ENCODE measurements around the gene RFNG.

Gene RFNG

GRCh38 chr17:82051776-82052637, at the start of gene RFNG, which contains the start of gene GPS1:
Gene RFNG, minus strand, starts transcription at chr17:82051811. Its CDS starts 45 bp downstream, at chr17:82051766.
Gene GPS1, plus strand, starts transcription at chr17:82051898. Its CDS starts 34 bp downstream, at chr17:82051932.
- peak; percentile 61 to 72 (median 71) for DNase-seq (ENCODE audit: low read depth in 2 of 3, low spot score in 2 of 3)

GRCh38 chr17:82101301-82101715, 49.7 kb upstream of the RFNG start:
- DNase-seq (ENCODE audit: low read depth in 2 of 3, low spot score in 2 of 3), result no peak

- no peak for DNase-seq (ENCODE audit: low read depth in 2 of 3, low spot score in 2 of 3)
Observed at GRCh38 chr17:82100502-82101298, 49.1 kb upstream of the RFNG start.

- DNase-seq (ENCODE audit: low read depth in 2 of 3, low spot score in 2 of 3), result no peak
Observed at GRCh38 chr17:82098939-82099763, 47.5 kb upstream of the RFNG start.

GRCh38 chr17:82098169-82098938, 46.7 kb upstream of the RFNG start, which contains the start of gene FASN:
Gene FASN, minus strand, starts transcription at chr17:82098236. Its CDS starts 1,791 bp downstream, at chr17:82096445.
- DNase-seq (ENCODE audit: low read depth in 2 of 3, low spot score in 2 of 3), result peak; percentile 86 to 93 (median 91)

- peak in 1 of 3 experiments; percentile 41 for DNase-seq (ENCODE audit: low read depth in 2 of 3, low spot score in 2 of 3)
Observed at GRCh38 chr17:82097919-82098168, 46.2 kb upstream of the RFNG start.

- DNase-seq (ENCODE audit: low read depth in 2 of 3, low spot score in 2 of 3), result no peak
Observed at GRCh38 chr17:82097184-82097918, 45.7 kb upstream of the RFNG start.

GRCh38 chr17:82096709-82097183, 45.1 kb upstream of the RFNG start:
- no peak for DNase-seq (ENCODE audit: low read depth in 2 of 3, low spot score in 2 of 3)

- DNase-seq (ENCODE audit: low read depth in 2 of 3, low spot score in 2 of 3), result no peak
Observed at GRCh38 chr17:82095777-82096708, 44.4 kb upstream of the RFNG start.

GRCh38 chr17:82094931-82095776, 43.5 kb upstream of the RFNG start:
- DNase-seq (ENCODE audit: low read depth in 2 of 3, low spot score in 2 of 3), result no peak

- DNase-seq (ENCODE audit: low read depth in 2 of 3, low spot score in 2 of 3), result no peak
Observed at GRCh38 chr17:82092995-82093751, 41.6 kb upstream of the RFNG start.

- DNase-seq (ENCODE audit: low read depth in 2 of 3, low spot score in 2 of 3), result no peak
Observed at GRCh38 chr17:82092628-82092994, 41.0 kb upstream of the RFNG start.

- no peak for DNase-seq (ENCODE audit: low read depth in 2 of 3, low spot score in 2 of 3)
Observed at GRCh38 chr17:82092094-82092586, 40.5 kb upstream of the RFNG start.

- no peak for DNase-seq (ENCODE audit: low read depth in 2 of 3, low spot score in 2 of 3)
Observed at GRCh38 chr17:82091264-82092066, 39.9 kb upstream of the RFNG start.

GRCh38 chr17:82090549-82091263, 39.1 kb upstream of the RFNG start:
- DNase-seq (ENCODE audit: low read depth in 2 of 3, low spot score in 2 of 3), result no peak

Data from activated CD8-positive, alpha-beta memory T cell treated with anti-CD3 and anti-CD28 coated beads for 48 hours (primary cell).